GM21723 (cell line): Measurements from ENCODE around the gene TP53I11.

Experiments used
- ATAC-seq: cut with Tn5 transposase; IDR thresholded peaks from one replicate; pipeline ENCODE4 v1.9.1; 2021; ENCODE audit warnings: mild to moderate bottlenecking, moderate library complexity; ENCODE audit not compliant: unreplicated experiment

The TP53I11 gene

GRCh38 chr11:44916331-44916730, 34.4 kb downstream of the TP53I11 start:
- no peak for ATAC-seq

DNA sequence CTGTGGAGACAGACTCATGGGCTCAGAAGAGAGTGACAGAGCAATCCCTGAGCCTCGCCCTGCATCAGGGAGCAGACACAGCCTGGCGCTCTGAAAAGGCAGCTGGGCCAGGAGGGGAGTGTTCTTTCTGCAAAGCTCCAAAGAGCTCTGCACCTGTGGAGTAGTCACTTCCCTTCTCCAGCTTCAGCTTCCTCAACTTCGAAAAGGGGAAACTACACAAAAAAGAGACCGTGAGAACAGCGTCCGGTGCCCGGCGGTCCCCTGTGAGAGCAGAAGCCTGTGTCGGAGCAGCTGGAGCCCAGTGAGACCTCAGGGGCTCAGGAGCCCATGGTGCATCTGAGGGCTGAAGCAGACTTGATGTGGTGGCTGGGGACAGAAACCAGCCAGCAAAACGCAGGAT, 35.1 kb downstream of the TP53I11 start:
- no peak for ATAC-seq

DNA sequence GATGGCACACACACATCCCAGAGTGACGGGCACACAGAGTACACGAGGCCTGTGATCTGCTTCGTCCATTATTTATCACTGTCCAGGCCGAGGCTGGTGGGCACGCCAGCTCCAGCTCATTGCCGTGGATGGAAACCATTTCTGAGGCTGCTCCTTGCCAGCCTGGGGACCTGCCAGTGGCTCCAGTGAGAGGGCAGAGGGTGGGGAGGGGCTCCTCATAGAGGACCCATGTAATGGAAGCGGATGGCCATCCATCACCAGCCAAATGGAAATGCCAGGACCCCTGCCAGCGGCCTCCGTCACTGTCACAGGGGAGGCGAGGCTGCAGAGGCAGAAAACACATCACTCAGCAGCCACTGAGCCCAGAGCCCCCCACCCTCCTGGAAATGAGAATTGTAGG, 35.7 kb downstream of the TP53I11 start:
- ATAC-seq = no peak

DNA sequence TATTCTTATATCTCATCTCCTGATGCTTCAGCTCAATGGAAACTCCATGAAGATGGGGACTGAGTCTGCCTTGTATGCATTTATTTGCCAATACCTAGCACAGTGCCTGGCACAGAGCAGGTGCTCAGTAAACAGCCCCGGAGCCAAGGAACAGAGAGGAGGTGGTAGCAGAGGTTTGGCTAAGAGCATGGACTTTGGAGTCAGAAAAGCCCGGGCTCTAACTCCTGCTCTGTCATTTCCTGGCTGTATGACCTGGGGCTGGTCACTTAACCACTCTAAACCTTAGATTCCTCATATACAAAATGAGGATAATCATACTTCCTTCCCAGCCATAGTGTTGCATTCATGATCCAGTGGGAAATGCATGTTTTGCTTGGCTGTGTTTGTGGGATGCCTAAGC, 36.6 kb downstream of the TP53I11 start:
- ATAC-seq = no peak

GRCh38 chr11:44913502-44913901, 37.2 kb downstream of the TP53I11 start:
- no peak for ATAC-seq

GRCh38 chr11:44912270-44912987, 38.3 kb downstream of the TP53I11 start:
- no peak for ATAC-seq

- ATAC-seq = peak; percentile 89
Observed at GRCh38 chr11:44911029-44911814, 39.5 kb downstream of the TP53I11 start.

DNA sequence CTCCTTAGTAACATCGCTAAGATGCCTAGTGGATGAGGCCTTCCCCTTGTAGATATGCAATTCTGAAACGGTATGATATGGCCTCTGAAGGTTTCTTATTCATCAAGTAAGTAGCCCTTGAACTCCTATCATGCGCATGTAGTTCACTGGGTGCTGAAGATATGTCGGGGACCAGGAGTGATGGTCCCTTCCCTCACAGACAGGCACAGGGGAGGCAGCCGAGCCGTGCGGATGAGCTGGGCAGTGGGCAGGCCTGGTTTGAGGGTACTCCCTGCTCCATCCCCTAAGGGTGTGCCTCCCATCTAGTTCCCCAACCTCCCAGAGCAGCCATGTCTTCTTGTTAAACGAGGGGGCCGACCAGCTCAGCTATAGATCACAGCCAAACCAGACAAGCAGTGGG, 40.1 kb downstream of the TP53I11 start:
- no peak for ATAC-seq

- no peak for ATAC-seq
Observed at GRCh38 chr11:44909557-44909956, 41.1 kb downstream of the TP53I11 start.

GRCh38 chr11:44906649-44907048, 44.0 kb downstream of the TP53I11 start:
- no peak for ATAC-seq

DNA sequence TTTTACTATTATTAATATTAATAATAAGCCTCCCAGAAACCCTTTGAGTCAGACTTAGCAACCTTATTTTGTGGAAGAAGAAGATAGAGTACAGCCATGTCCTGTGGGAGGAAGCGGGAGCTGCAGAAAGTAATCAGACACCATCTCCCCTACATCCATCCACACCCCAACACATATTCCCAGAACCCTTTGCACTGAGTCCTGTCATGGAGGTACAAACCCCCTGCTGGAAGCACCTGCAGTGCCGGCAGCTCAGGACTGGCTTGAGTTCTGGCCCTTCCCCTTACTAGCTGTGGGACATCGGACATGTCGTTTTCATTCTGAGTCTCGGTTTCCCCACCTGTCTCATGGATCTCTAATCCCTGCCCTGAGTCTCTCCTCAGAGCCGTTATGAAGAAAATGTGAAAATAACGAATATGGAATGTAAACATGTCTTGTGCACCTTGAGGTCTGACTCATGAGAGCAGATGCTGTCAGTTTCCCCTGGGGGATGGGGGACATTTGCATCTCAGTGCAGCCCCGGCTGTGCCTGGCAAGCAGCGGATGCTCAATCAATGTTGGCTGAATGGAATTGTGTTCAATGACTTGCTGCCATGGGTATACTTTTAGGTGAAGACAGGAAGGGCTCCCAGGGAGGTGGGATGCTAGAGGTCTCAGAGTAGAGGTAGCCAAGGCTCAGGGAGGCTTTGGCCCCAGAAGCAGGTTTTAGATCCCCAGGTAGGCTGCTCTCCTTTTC, 45.4 kb downstream of the TP53I11 start:
- no peak for ATAC-seq

GRCh38 chr11:44904261-44905020, 46.2 kb downstream of the TP53I11 start:
- no peak for ATAC-seq

DNA sequence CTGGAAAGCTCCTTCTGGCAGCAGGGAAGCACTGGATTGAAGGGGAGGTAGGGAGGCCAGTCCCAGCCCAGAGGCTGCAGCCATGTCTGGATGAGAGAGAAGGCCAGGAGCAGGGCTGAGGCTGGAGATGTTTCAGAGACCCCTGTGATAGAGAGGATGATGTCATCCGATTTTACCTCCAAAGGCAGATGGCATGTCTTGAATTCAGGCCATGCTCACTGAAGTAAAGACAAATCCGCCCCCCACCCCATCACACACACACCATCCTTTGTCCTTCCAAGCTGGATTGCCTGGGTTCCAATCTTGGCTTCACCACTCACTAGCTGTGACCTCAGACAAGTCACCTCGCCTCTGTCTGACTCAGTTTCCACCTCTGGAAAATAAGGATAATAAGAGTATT, 47.2 kb downstream of the TP53I11 start:
- ATAC-seq = no peak

- no peak for ATAC-seq
Observed at GRCh38 chr11:44903035-44903434, 47.6 kb downstream of the TP53I11 start.

DNA sequence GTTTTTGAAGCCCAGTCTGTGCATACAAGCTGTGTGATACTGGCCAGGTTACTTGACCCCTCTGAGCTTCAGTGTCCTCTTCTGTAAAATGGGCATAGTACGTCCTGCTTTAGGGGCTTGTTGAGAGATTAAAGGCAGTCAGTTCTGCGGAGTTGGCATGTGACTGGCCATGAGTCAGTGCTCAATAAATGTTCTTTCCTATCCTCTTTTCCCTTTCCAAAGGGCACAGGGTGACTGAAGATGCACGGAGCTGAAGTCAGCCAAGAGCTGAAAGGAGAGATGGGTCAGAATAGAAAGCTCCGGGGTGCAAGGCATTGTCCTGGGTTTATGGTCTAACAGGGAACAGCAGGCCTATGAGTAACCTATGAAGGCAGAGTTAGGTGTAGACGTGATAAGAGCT, 48.9 kb downstream of the TP53I11 start:
- ATAC-seq = no peak

- no peak for ATAC-seq
Observed at GRCh38 chr11:44901120-44901633, 49.5 kb downstream of the TP53I11 start.

- no peak for ATAC-seq
Observed at GRCh38 chr11:44899959-44900358, 50.7 kb downstream of the TP53I11 start.

DNA sequence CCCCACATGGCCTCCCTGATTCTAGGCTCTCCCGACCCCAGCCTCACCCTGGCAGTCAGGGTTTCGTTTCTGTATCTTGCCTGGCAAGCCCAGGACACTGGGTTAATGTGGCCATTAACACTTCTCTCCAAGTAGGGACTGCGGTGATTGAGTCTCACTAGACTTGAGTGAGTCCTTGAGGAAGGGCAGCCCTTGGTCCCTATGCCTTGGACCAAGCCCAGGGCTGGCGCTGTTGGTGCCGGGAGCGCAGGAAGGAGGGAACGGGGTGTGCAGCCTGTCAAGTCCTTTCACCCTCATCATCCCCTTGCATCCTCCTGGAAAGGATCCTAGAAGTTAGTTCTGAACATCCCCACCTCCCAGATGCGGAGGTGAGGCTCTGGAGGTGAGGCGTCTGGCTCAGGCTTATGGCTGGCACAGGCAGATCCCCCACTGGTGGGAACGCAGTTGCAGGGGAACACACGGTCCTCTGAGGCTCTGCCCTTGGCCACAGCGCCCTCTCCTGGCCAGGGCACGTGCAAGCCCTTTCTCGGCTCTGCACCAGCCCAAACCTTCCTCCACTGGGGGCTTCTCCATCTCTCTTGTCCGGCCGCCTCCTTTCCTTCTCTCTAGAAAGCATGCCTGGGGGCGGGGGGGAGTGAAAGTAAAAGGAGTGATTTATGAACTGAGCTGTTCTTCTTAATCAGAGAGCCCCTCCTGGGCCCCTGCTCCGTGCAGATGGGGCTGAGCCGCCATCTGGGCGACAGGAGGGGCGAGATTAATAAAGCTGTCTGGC, 56.7 kb downstream of the TP53I11 start:
- ATAC-seq = no peak

GRCh38 chr11:44893308-44893822, 57.3 kb downstream of the TP53I11 start:
- no peak for ATAC-seq

GRCh38 chr11:44892843-44893242, 57.8 kb downstream of the TP53I11 start:
- no peak for ATAC-seq
